HG02642 (cell line): ENCODE data around the gene NUP210L.

Experiments
- ATAC-seq: cut with Tn5 transposase; IDR thresholded peaks from one replicate; pipeline ENCODE4 v1.9.1; 2021; ENCODE audit warnings: mild to moderate bottlenecking; ENCODE audit not compliant: unreplicated experiment, poor library complexity

The NUP210L gene

GRCh38 chr1:154154534-154155191 lies at the start of gene NUP210L:
TSS of gene NUP210L (minus strand) at chr1:154155073.
- ATAC-seq, result no peak

- ATAC-seq, result no peak
Observed at GRCh38 chr1:154199563-154199879, 44.6 kb upstream of the NUP210L start.

DNA sequence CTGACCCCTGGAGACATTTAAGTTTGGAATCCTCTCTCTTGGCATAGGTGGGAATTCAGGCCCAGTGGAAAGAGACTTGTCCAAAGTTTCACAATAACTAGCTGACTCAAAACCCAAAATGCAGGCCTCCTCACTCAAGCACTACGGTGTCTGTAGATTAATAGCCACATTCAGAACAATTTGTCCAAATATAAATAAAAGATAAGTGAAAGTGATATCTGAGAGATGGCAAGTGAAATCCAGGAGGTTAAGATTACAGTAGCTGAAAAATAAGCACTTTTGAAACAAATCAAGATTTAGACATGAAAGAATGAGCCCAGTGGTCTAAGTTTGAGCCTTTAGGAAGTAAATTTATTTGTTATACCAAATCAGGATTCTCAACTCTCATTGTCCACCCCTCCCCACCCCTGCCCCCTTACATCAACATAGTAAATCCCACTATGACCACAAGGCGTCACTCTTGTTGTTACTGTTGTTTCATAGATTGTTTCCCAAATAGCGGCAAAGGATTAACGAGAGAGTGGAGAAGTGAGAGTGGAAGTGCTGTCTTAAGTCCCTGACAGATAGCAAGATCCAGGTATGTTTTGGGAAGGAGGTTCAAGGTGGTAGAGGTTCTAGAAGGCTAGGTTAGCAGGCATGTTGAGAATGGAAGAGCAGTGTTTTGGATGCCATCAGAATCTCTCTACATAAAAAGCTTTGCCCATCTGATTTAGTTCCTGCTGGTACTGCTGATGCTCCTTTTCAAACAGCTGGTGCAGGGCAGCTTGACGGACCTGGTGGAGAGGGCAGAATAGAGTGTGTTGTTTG lies 44.1 kb upstream of the NUP210L start:
- no peak for ATAC-seq

DNA sequence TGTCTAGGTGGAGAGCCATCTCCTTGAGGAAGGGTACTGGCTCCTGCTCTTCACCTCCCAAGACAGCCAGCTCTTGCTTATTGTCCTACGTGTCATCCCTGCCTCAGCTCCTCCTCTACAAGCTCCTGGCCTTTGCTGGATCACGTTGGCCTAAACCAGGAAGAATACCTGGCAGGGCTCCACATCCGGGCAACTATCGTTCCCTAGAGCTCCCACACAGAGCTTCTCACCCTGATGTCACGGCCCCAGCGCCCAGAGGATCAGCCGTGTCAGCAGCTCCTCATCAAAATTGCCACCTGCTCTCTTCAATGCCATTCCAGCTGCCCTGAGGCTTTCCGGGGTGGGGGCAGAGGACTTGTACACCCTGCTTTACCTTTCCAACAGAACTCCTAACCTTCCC lies 38.9 kb upstream of the NUP210L start:
- ATAC-seq, result no peak

DNA sequence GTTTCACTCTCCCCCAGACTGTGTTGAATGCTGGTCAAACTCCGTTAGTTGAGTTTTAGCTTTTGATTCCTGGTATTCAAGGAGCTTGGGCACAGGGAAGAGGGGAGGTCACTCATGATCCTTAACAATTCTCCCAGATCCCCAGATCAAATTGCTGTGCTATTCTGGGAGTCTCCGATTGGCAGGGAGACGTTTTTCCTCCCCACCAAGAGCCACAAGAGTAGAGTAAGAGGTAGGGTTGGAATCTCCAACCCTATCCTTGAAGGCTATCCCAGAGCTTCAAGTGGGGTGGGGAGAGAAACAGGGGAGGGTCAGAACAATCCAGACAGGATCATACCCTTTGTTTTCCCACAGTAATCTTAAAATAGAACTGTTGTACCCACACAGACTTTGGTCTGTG lies 37.6 kb upstream of the NUP210L start:
- no peak for ATAC-seq

DNA sequence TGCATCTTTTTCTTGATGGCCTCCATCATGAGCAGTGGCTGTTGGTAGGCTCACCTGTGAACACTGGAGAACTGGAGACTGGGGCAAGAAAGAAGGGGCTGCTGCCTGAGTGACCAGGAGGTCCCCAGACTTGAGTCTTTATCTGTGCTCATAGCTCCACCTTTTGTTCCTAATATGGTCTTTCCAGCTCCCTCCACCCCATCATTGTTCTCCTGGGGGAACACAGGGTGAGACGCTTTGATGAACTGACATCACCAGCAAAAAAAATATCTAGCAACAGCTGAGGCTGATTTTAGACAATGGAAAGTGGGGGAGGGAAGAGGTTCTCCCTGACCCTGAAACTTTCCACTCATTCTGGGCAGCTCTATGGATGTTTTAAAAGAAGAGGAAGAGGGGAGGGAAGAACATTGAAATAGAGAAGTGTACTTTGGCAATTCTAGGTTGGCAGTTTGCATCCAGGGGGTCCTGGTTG lies 37.2 kb upstream of the NUP210L start, which contains the start of gene TPM3:
Gene TPM3, minus strand, starts transcription at position 111 of the 472 bp plus-strand sequence. Its CDS starts 82 bp downstream, at position 29.
- no peak for ATAC-seq

GRCh38 chr1:154190550-154190949 lies 35.7 kb upstream of the NUP210L start:
- no peak for ATAC-seq

DNA sequence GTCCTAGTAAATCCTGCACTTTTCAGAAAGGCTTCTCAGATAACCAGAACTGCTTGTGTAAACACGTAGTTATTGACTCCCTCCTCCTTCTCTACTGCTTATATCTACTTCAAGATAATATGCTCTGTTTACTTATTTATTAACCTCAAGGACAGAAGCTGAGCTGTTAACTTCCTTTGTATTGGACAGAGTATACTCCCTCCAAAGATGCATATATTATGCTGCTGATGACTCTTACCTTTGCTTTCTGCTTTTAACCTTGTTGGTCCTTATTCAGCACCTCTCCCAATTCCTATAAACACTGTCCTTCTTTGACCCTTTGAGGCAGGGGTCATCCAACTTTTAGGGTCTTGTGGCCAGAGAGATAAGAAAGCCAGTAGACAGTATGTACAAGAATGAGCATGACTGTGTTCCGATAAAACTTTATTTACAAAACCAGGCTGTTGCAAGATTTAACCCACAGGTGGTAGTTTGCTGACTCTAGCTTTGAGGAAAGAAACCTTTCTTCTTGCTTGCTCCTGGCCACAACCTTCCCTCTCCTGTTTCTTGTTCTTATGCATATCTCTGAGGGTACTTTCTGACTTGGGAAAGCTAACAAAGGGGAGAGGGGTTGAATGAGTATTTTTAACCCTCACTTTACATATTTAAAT lies 32.1 kb upstream of the NUP210L start:
- no peak for ATAC-seq

DNA sequence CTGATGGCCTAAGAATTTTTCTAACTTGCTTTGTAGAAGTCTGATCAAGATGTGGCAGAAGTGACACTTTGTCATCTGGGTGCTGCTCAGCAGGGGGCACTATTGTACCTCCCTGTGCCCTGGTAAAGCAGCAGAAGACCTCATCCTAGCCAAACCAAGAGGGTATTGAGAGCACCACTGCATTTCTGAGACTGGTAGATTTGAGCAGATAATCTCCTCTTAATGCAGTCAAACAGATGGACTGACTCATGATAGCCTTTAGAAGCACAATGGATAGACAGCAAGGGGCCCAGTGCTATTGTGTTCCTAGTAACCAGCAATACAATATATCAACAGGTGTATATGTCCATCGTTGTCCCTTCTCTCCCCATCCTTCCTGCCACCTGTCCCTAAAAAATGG lies 31.3 kb upstream of the NUP210L start:
- no peak for ATAC-seq

DNA sequence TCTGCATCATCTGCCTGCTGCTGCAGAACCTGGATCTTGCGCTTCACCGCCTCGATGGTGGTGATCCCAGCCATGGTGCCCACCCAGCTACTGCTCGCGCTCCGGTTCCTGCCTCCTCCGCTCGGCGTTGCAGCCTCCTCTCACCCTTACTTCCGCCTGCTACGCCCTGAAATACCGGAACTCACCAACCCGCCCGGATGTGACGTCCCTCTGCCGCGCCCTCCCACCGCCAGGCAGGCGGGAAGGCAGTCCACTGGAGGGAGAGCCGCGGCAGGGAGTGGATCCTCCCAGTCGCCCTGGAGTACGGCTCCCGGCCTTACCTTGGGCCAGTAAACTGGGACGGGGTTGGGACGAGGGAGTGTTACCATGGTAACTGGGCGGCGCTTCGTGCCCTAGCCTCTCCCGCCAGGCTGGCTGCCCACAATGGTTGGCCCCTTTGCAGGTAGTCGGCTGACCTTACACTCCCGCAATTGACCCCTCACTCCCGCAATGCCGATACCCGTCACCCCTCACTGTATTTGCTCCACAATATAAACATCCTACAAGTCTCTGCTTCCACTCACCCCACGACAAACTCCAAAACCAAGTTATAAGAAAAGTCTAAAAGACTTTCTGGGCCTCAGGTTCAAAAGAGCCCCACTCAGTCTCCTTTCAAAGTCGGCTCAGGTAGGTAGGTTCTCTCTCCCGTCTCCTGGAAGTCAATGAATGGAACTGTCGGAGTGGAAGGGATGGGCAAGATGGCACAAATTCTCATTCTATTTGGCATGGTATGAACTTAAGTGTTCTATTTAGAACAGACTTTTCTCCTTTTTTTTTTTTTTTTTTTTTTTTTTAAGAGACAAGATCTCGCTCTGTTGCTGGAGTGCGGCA lies 28.4 kb upstream of the NUP210L start:
- ATAC-seq, result peak; percentile 82

GRCh38 chr1:154182344-154183045 lies 27.6 kb upstream of the NUP210L start:
- peak; percentile 57 for ATAC-seq

GRCh38 chr1:154181944-154182343 lies 27.1 kb upstream of the NUP210L start:
- no peak for ATAC-seq

DNA sequence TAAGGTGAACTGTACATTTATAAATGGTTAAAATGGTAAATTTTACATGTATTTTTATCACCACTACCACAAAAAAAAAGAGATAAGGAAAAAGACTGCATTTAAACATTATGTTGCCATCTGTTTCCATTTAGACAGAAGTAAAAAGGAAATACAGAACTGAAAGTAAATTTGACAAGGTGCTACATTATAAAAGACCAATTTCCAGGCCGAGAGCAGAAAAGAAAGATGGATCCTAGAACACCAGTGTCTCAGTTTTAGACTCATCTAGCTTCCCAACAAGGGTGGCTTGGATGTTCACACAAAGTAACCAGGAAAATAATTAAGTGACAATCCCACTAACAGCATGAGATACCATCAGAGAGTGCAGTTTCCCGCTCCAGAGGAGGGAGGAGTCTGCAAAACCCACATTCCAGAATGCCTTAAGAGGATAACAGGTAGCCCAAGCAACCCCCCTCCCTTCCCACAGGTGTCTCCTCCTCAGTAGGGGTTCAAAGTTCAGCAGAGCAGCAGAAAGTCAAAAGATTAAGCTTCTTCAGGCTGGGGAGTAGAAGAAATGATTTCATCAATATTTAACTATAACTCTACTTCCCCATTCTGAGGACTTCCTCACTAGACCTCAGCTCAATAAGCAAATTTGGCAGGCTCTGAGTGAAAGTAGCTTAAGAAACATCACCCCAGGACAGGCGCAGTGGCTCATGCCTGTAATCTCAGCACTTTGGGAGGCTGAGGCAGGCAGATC lies 25.2 kb upstream of the NUP210L start:
- ATAC-seq, result no peak

GRCh38 chr1:154178911-154179811 lies 24.3 kb upstream of the NUP210L start:
- ATAC-seq, result no peak

- ATAC-seq, result no peak
Observed at GRCh38 chr1:154178013-154178412, 23.1 kb upstream of the NUP210L start.

DNA sequence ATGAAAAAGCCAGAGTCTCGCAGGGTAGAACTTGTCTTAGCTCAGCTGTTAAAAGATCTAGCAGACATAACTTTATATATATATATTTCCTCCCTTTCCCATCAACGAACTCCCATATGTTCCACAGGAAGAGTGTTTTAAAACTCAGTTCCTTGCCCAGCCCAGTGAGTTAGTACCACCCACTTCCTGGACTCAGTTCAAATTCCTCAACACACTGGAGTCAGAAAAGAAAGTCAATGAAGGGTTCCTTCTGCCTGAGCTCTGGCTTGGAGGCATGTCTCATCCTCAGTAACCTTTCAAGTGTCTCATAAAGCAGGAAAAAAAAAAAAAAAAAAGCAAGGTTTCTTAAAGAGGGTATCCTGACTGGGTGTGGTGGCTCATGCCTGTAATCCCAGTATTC lies 21.5 kb upstream of the NUP210L start:
- ATAC-seq, result no peak

- no peak for ATAC-seq
Observed at GRCh38 chr1:154174654-154175053, 19.8 kb upstream of the NUP210L start.

DNA sequence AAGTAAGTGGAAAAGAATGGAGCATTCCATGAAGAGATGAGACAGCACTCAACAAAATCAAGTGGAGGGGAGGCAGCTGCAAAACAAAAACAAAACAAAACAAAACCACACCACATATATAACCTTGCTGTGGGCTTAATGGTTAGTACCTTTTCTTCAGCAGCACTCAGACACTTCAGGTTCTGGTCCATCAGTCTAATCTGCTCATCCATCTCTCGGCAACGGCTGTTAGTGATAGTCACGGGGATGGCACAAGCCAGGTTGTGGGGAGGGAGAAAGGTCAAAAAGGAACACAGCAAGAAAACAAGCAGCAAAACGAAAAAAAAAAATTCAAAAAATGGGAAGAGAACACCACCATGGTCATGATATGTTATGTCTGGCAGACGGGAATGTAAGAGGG lies 17.0 kb upstream of the NUP210L start:
- no peak for ATAC-seq
